OCI-LY7 (cell line): ENCODE data around the gene PXDN.

Experiments used
- EZH2phosphoT487 ChIP-seq: fragments of 200-600 bp; sonication (generic); IDR thresholded peaks from 2 replicates; pipeline ENCODE4 v1.6.1; 2018; ENCODE audit warnings: low read depth, borderline replicate concordance, mild to moderate bottlenecking, mixed run types, antibody characterized with exemption, low read length, moderate library complexity, mixed read lengths
- TF ChIP-seq, protein P1 (sequence below): fragments of 200-600 bp; sonication (generic); conservative IDR thresholded peaks from 2 replicates; pipeline ENCODE4 v1.5.1; 2014; ENCODE audit warnings: mild to moderate bottlenecking, antibody characterized with exemption, low read length, moderate library complexity, mixed read lengths

DNA sequence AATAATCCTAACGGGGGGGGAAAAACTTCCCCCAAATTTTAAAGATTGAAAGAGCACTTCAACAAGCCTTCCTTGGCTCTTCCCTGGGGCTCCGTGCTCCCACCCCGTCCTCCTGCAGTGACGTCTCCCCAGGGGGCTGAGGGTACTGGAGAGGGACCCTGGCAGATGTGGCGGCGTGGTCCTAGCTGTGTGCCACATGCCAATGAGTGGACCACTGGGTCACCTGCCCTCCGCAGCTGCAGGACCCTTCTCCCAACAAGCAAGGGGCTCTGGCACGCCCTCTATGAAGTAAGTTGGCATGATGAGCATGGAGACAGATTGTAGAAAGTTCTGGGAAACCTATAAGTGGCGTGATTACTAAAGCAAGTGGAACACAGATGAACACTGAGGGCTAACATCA, 46.7 kb downstream of the PXDN start:
- TF ChIP-seq, protein P1, sequence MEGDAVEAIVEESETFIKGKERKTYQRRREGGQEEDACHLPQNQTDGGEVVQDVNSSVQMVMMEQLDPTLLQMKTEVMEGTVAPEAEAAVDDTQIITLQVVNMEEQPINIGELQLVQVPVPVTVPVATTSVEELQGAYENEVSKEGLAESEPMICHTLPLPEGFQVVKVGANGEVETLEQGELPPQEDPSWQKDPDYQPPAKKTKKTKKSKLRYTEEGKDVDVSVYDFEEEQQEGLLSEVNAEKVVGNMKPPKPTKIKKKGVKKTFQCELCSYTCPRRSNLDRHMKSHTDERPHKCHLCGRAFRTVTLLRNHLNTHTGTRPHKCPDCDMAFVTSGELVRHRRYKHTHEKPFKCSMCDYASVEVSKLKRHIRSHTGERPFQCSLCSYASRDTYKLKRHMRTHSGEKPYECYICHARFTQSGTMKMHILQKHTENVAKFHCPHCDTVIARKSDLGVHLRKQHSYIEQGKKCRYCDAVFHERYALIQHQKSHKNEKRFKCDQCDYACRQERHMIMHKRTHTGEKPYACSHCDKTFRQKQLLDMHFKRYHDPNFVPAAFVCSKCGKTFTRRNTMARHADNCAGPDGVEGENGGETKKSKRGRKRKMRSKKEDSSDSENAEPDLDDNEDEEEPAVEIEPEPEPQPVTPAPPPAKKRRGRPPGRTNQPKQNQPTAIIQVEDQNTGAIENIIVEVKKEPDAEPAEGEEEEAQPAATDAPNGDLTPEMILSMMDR = no peak
- no peak for TF ChIP-seq EZH2phosphoT487
